Coronary artery (tissue), 2 donors: Measurements from ENCODE around the gene MYEOV.

Source experiments
- DNase-seq: peaks from one replicate; pipeline ENCODE4 v3.0.0-alpha.2; 2017; ENCODE audit warnings: low spot score
- H3K27ac ChIP-seq, 2 donors: fragments of 200-600 bp; sonication (generic); one replicate each; pipeline ENCODE4 v1.5.1; 2016 to 2019
- H3K4me3 ChIP-seq: fragments of 200-600 bp; sonication (generic); 2 replicates; pipeline ENCODE4 v1.5.1; 2016; ENCODE audit warnings: mild to moderate bottlenecking, moderate library complexity
- CTCF ChIP-seq: fragments of 200-600 bp; sonication (generic); IDR thresholded peaks from one replicate; pipeline ENCODE4 v1.5.1; 2019; ENCODE audit warnings: antibody characterized with exemption

Gene MYEOV

DNA sequence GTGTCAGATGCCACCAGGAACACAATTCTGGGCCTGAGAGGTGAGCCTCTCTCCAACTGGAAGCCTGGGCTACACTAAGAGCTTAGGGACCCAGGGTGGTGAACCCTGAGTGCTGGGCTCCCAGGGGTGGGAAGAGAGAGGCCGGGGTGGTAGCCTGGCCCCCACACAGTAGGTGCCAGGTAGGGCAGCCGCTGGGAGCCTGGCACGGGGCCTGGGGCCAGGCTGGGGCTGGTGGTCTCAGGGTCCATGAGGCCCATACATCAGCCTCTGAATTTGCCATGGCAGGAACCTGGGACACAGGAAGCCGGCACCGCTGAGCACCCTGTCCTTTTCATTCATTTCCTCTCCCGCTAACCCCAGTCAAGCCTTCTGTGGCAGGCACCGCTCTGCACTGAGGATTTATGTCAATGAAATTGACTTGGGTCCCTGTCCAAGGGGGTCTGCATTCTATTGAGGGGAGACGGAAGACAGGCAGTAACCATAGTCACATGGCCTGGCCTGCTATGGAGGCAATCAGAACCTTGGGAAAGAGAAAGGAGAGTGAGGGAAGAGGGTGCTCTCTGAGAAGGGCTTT is 8.6 kb downstream of the MYEOV start:
- DNase-seq, result no peak
- no peak overlapping the region for H3K4me3 ChIP-seq
- H3K27ac ChIP-seq, result peak overlapping the region in 1 of 2 donors; percentile 54
- no peak for TF ChIP-seq CTCF

GRCh38 chr11:69303427-69303826 is 9.5 kb downstream of the MYEOV start:
- H3K27ac ChIP-seq, result no peak overlapping the region
- DNase-seq, result no peak
- no peak overlapping the region for H3K4me3 ChIP-seq
- no peak for TF ChIP-seq CTCF

DNA sequence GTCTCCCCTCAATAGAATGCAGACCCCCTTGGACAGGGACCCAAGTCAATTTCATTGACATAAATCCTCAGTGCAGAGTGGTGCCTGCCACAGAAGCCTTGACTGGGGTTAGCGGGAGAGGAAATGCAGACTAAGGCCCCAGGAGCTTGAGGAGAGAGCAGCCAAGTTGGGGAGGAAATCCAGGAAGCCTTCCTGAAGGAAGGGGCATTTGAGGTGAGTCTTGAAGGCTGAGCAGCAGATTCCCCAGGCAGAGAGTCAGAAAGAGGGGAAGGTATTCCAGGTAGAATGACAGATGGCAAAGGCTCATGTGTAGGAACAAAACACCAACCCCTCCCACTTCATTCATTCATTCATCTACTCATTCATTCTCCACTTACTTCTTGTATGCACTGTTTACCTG is 10.3 kb downstream of the MYEOV start:
- no peak for TF ChIP-seq CTCF
- DNase-seq, result no peak
- H3K4me3 ChIP-seq, result no peak overlapping the region
- no peak overlapping the region for H3K27ac ChIP-seq

GRCh38 chr11:69304686-69305085 is 10.7 kb downstream of the MYEOV start:
- H3K4me3 ChIP-seq, result no peak overlapping the region
- H3K27ac ChIP-seq, result no peak overlapping the region
- no peak for DNase-seq
- TF ChIP-seq CTCF, result no peak

- Histone ChIP-seq H3K27ac (no peak overlapping the region), H3K4me3 (no peak overlapping the region)
- no peak for TF ChIP-seq CTCF
- DNase-seq, result no peak
Measured at GRCh38 chr11:69305885-69306540, 12.1 kb downstream of the MYEOV start.

- no peak for DNase-seq
- TF ChIP-seq CTCF, result no peak
- no peak overlapping the region for H3K27ac ChIP-seq
- no peak overlapping the region for H3K4me3 ChIP-seq
Measured at GRCh38 chr11:69306821-69307220, 12.9 kb downstream of the MYEOV start.

- TF ChIP-seq CTCF, result no peak
- H3K27ac ChIP-seq, result no peak overlapping the region
- DNase-seq, result no peak
- H3K4me3 ChIP-seq, result no peak overlapping the region
Measured at GRCh38 chr11:69307421-69307820, 13.5 kb downstream of the MYEOV start.
